Measurements from ENCODE around the gene CERS4.

DNA sequence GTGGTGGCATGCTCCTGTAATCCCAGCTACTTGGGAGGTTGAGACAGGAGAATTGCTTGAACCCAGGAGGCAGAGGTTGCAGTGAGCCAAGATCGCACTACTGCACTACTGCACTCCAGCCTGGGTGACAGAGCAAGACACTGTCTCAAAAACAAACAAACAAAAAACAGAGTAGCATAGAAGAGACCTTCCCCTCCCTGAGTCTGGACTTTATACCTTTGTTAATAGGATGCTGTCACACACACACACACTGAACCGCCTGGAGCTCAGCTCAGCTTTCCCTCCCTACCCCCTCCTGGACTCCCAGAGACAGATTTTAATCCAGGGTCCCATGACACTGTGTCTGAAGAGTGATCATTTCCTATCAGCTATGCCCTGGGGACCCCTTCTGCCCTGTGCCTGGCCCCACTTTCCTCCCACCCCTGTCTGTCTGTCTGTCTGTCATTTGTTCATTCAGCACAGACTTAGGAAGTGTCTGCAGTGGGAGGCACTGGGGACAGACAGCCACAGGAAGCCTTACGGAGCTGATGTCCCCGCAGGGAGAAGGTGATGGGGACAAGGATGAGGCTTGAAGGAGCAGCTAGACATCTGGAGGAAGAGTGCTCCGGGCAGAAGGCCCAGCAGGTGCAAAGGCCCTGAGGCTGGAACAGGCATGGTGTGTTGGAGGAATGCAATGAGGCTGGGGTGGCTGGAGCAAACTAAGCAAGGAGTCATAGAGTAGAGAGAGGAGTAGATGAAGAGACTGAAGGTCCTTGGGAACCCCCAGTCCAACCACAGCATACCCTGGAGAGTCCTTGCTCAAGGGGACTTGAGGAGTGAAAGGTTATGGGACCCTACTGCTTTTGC is 4.9 kb downstream of the CERS4 start:
- no peak for TF ChIP-seq POLR2A (IDR thresholded peaks at IDR 0.05; ENCODE audit: low read depth, low read length)
- TF ChIP-seq CTCF (IDR thresholded peaks at IDR 0.05; ENCODE audit: extremely low read depth in 1 of 2, insufficient read depth in 1 of 2, low read depth in 1 of 2, low read length in 2 of 2): no peak
- no peak for TF ChIP-seq EZH2 (IDR thresholded peaks at IDR 0.05; ENCODE audit: borderline replicate concordance, low read depth, low read length, severe bottlenecking)
- TF ChIP-seq POLR2AphosphoS5 (IDR thresholded peaks at IDR 0.05; ENCODE audit: insufficient read depth, low read depth, low read length): no peak
